ENCODE data around the gene EXOSC1. TPM values are rescaled to one million over a fixed set of nuclear protein-coding genes. Genes with fewer than 3 reads are reported as not detected.
"Not testable (repeated sequence)": the region's sequence is repeated elsewhere in the genome, so short reads cannot be mapped to it uniquely, and the experiment has no call there.

Gene EXOSC1
- total RNA-seq, 1 experiment from 2014 or later, result 60.3 TPM

- TF ChIP-seq POLR2AphosphoS5 (IDR thresholded peaks at IDR 0.05; ENCODE audit: low read depth, low read length), result peak; percentile 12; the same call in 1 of the 2 replicates
- no peak for TF ChIP-seq CTCF (IDR thresholded peaks at IDR 0.05)
- ATAC-seq (peak; percentile 13), DNase-seq (ENCODE audit: low read depth, low spot score) (no peak)
- no peaks in the 10 kb centered on the region for H3K9me3 ChIP-seq (ENCODE audit: control insufficient read depth, insufficient read depth, low read depth, low read length)
- in situ Hi-C loops (cut with HindIII; ENCODE audit: low pct_unique_long_range_greater_than_20kb, low sequenced_read_pairs) (no loop called here), intact Hi-C loops (cut with micrococcal nuclease; ENCODE audit: unreplicated experiment) (no loop called here)
- peak overlapping the region; percentile 83 for H3K4me3 ChIP-seq (ENCODE audit: low read depth in 2 of 2, low read length in 2 of 2)
- no peaks in the 10 kb centered on the region for H3K27me3 ChIP-seq (ENCODE audit: control insufficient read depth, insufficient read depth, low read length)
- ChIA-PET POLR2A (interaction anchor here (0.6 to 1.1 kb wide), 3 partner anchors 16 to 95 kb away, joined by 3 to 9 read pairs (median 3); partner anchors contain the start of gene RRP12), CTCF (interaction anchor here (0.6 kb wide), 1 partner anchor 9 kb away, joined by 3 read pairs; no protein-coding TSS in a partner anchor)
- peak overlapping the region; percentile 94 for H3K27ac ChIP-seq (ENCODE audit: low read length)
- peaks cover 39% of the 10 kb centered on the region for H3K36me3 ChIP-seq (ENCODE audit: control insufficient read depth, insufficient read depth, low read length)
- H3K4me1 ChIP-seq (ENCODE audit: control insufficient read depth, insufficient read depth, low read length), result peaks cover 10% of the 10 kb centered on the region
- BruUV-seq (replicated peaks), result no TSS peak
These were observed 18.1 kb downstream of the EXOSC1 start for GRCh38 chr10:97427571-97428179.

DNA sequence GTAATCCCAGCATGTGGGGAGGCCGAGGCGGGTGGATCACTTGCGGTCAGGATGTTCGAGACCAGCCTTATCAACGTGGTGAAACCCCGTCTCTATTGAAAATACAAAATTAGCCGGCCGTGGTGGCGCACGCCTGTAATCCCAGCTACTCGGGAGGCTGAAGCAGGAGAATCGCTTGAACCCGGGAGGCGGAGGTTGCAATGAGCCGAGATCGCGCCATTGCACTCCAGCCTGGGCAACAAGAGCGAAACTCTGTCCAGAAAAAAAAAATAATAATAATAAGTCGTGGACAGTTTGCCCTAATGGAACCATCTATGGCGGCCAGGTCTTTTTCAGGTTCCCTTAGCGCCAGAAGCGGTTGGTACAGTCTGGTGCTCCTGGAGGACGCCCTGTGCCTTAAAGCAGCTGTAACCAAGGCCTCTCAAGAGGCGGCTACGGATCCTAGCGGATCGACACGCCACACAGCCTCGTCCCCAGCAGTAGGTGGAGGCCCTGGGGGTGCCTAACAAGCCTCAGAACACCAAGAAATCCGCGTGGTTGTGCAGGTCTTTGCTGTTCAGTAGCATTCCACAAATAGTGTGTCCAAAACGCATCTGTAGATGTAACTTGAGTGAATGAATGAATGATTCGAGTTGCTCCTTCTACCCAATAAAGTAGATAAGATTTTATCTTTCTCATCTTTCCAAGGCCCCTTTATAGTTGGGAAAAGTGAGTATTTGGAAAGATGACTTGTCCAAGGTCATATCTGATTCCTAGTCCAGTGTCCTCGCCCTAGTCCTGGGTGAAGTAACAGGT lies 18.8 kb downstream of the EXOSC1 start:
- no TSS peak for BruUV-seq (replicated peaks)
- DNase-seq (ENCODE audit: low read depth, low spot score) (no peak), ATAC-seq (no peak)
- Histone ChIP-seq H3K27me3 (ENCODE audit: control insufficient read depth, insufficient read depth, low read length) (no peaks in the 10 kb centered on the region), H3K4me1 (ENCODE audit: control insufficient read depth, insufficient read depth, low read length) (peaks cover 10% of the 10 kb centered on the region), H3K4me3 (ENCODE audit: low read depth in 2 of 2, low read length in 2 of 2) (peak overlapping the region; percentile 83), H3K36me3 (ENCODE audit: control insufficient read depth, insufficient read depth, low read length) (peaks cover 37% of the 10 kb centered on the region), H3K9me3 (ENCODE audit: control insufficient read depth, insufficient read depth, low read depth, low read length) (no peaks in the 10 kb centered on the region), H3K27ac (ENCODE audit: low read length) (peak overlapping the region; percentile 94)
- in situ Hi-C loops (cut with HindIII; ENCODE audit: low pct_unique_long_range_greater_than_20kb, low sequenced_read_pairs) (no loop called here), intact Hi-C loops (cut with micrococcal nuclease; ENCODE audit: unreplicated experiment) (no loop called here)
- TF ChIP-seq POLR2AphosphoS5 (IDR thresholded peaks at IDR 0.05; ENCODE audit: low read depth, low read length) (0 out of 2 replicates have a peak, but pooled peaks have one; percentile 19), TCF7L2 (IDR thresholded peaks at IDR 0.05; ENCODE audit: low read depth, low read length) (no peak)
- CTCF ChIA-PET, result no interaction called here
- POLR2A ChIA-PET, result interaction anchor here (0.6 kb wide), 1 partner anchor 94 kb away, joined by 9 read pairs; no protein-coding TSS in a partner anchor

GRCh38 chr10:97425964-97426775 lies 19.6 kb downstream of the EXOSC1 start, which contains the start of gene PGAM1:
Gene PGAM1, plus strand, starts transcription at chr10:97426191. Its CDS starts 117 bp downstream, at chr10:97426308.
- Histone ChIP-seq H3K4me1 (ENCODE audit: control insufficient read depth, insufficient read depth, low read length) (peaks cover 10% of the 10 kb centered on the region), H3K9me3 (ENCODE audit: control insufficient read depth, insufficient read depth, low read depth, low read length) (no peaks in the 10 kb centered on the region), H3K27me3 (ENCODE audit: control insufficient read depth, insufficient read depth, low read length) (no peaks in the 10 kb centered on the region), H3K4me3 (ENCODE audit: low read depth in 2 of 2, low read length in 2 of 2) (peak within 1 kb of the TSS; percentile 83 to 89), H3K27ac (ENCODE audit: low read length) (peak within 1 kb of the TSS; percentile 99), H3K36me3 (ENCODE audit: control insufficient read depth, insufficient read depth, low read length) (peaks cover 31% of the 10 kb centered on the region)
- ChIA-PET POLR2A (no interaction called here), CTCF (interaction anchor here (0.6 kb wide), 1 partner anchor 119 kb away, joined by 4 read pairs; no protein-coding TSS in a partner anchor)
- in situ Hi-C loops (cut with HindIII; ENCODE audit: low pct_unique_long_range_greater_than_20kb, low sequenced_read_pairs) (no loop called here), intact Hi-C loops (cut with micrococcal nuclease; ENCODE audit: unreplicated experiment) (no loop called here)
- TF ChIP-seq CTCF (IDR thresholded peaks at IDR 0.05), result peak; percentile 97
- TF ChIP-seq REST (IDR thresholded peaks at IDR 0.05; ENCODE audit: insufficient read depth in 1 of 2, low read depth in 2 of 2, low read length in 1 of 2), result no peak
- TF ChIP-seq POLR2AphosphoS5 (IDR thresholded peaks at IDR 0.05; ENCODE audit: low read depth, low read length), result peak; percentile 81
- ATAC-seq, result peak; percentile 96
- TSS peak; percentile 80 for BruUV-seq (replicated peaks)
- peak; percentile 96 for DNase-seq (ENCODE audit: low read depth, low spot score)

GRCh38 chr10:97423757-97424098 lies 22.1 kb downstream of the EXOSC1 start:
- ChIA-PET POLR2A (interaction anchor here (1.3 kb wide), 1 partner anchor 22 kb away, joined by 4 read pairs; the partner anchor contains the start of gene RRP12), CTCF (interaction anchor here (0.7 kb wide), 1 partner anchor 144 kb away, joined by 5 read pairs; no protein-coding TSS in a partner anchor)
- BruUV-seq (replicated peaks); ATAC-seq; H3K9me3 ChIP-seq (ENCODE audit: control insufficient read depth, insufficient read depth, low read depth, low read length); H3K27me3 ChIP-seq (ENCODE audit: control insufficient read depth, insufficient read depth, low read length); DNase-seq (ENCODE audit: low read depth, low spot score); in situ Hi-C loops (cut with HindIII; ENCODE audit: low pct_unique_long_range_greater_than_20kb, low sequenced_read_pairs); H3K27ac ChIP-seq (ENCODE audit: low read length); H3K4me3 ChIP-seq (ENCODE audit: low read depth in 2 of 2, low read length in 2 of 2); intact Hi-C loops (cut with micrococcal nuclease; ENCODE audit: unreplicated experiment): not testable (repeated sequence)
- H3K4me1 ChIP-seq (ENCODE audit: control insufficient read depth, insufficient read depth, low read length), result peaks cover 14% of the 10 kb centered on the region
- H3K36me3 ChIP-seq (ENCODE audit: control insufficient read depth, insufficient read depth, low read length), result peaks cover 12% of the 10 kb centered on the region
